Thoracic aorta (tissue), 2 donors: ENCODE results near the gene NAXE. TPM values are rescaled to one million over a fixed set of nuclear protein-coding genes. Genes with fewer than 3 reads are reported as not detected.

Experiments
- ATAC-seq: fragments of 150-250 bp; one replicate; pipeline ENCODE4 v1.8.0; 2017; ENCODE audit warnings: low read depth; ENCODE audit not compliant: insufficient number of reproducible peaks, low FRiP score
- DNase-seq: peaks from one replicate; pipeline ENCODE4 v3.0.0-alpha.2; 2020; ENCODE audit warnings: low spot score
- H3K27ac ChIP-seq, 2 donors: fragments of 200-600 bp; sonication (generic); 1 replicate in 1 of 2; 2 replicates in 1 of 2; pipeline ENCODE4 v1.5.1; 2016; ENCODE audit warnings: mild to moderate bottlenecking in 2 of 2, moderate library complexity in 2 of 2
- H3K27me3 ChIP-seq: fragments of 200-600 bp; sonication (generic); replicated peaks from 2 replicates; pipeline ENCODE4 v1.6.0; 2016; ENCODE audit warnings: mild to moderate bottlenecking; ENCODE audit not compliant: insufficient read depth
- H3K36me3 ChIP-seq: fragments of 200-600 bp; sonication (generic); one replicate; pipeline ENCODE4 v1.5.1; 2016
- H3K4me1 ChIP-seq, 2 donors: fragments of 200-600 bp; sonication (generic); 1 replicate in 1 of 2; 2 replicates in 1 of 2; pipeline versions ENCODE4 v1.5.1 to v1.6.0; 2016; ENCODE audit warnings: low read depth in 2 of 2, mild to moderate bottlenecking in 1 of 2; ENCODE audit not compliant: control insufficient read depth in 1 of 2
- H3K4me3 ChIP-seq: fragments of 200-600 bp; sonication (generic); 2 replicates; pipeline ENCODE4 v1.5.1; 2016; ENCODE audit warnings: mild to moderate bottlenecking
- H3K9me3 ChIP-seq: fragments of 200-600 bp; sonication (generic); 2 replicates; pipeline ENCODE4 v1.5.1; 2016
- CTCF ChIP-seq: fragments of 200-600 bp; sonication (generic); IDR thresholded peaks from one replicate; pipeline ENCODE4 v1.5.1; 2019; ENCODE audit warnings: antibody characterized with exemption
- total RNA-seq, 2 donors: library from RNA; depleted of rRNA; stranded (reverse); fragments of >200 nt; gene quantifications; one replicate each; pipeline versions ENCODE4 v1.1.0 to v1.2.3, GENCODE V29; 2016

Gene NAXE
- total RNA-seq, 2 donors from 2014 or later: 38.3 to 66.5 TPM

- DNase-seq: no peak
- no peak for ATAC-seq
- Histone ChIP-seq H3K27me3 (no peaks in the 10 kb centered on the region), H3K36me3 (no peaks in the 10 kb centered on the region), H3K9me3 (no peaks in the 10 kb centered on the region), H3K4me3 (no peak overlapping the region), H3K4me1 (peaks cover 0 to 3% of the 10 kb centered on the region in 2 donors), H3K27ac (no peak overlapping the region)
- no peak for TF ChIP-seq CTCF
Measured at GRCh38 chr1:156577550-156577949, 14.0 kb upstream of the NAXE start.

- Histone ChIP-seq H3K36me3 (no peaks in the 10 kb centered on the region), H3K27ac (no peak overlapping the region), H3K27me3 (no peaks in the 10 kb centered on the region), H3K4me3 (no peak overlapping the region), H3K9me3 (no peaks in the 10 kb centered on the region), H3K4me1 (no peaks in the 10 kb centered on the region)
- TF ChIP-seq CTCF: no peak
- no peak for ATAC-seq
- no peak for DNase-seq
Measured at GRCh38 chr1:156578055-156578454, 13.5 kb upstream of the NAXE start.

GRCh38 chr1:156579472-156579871, 12.1 kb upstream of the NAXE start, which contains the start of gene TTC24:
Gene TTC24 (plus strand): TSS chr1:156579723. CDS start chr1:156581365, 1,642 bp downstream.
- ATAC-seq: no peak
- no peaks in the 10 kb centered on the region for H3K4me1 ChIP-seq
- H3K27ac ChIP-seq: no peak within 1 kb of the TSS
- H3K36me3 ChIP-seq: no peaks in the 10 kb centered on the region
- no peak within 1 kb of the TSS for H3K4me3 ChIP-seq
- no peaks in the 10 kb centered on the region for H3K9me3 ChIP-seq
- TF ChIP-seq CTCF: no peak
- no peak for DNase-seq
- no peaks in the 10 kb centered on the region for H3K27me3 ChIP-seq

DNA sequence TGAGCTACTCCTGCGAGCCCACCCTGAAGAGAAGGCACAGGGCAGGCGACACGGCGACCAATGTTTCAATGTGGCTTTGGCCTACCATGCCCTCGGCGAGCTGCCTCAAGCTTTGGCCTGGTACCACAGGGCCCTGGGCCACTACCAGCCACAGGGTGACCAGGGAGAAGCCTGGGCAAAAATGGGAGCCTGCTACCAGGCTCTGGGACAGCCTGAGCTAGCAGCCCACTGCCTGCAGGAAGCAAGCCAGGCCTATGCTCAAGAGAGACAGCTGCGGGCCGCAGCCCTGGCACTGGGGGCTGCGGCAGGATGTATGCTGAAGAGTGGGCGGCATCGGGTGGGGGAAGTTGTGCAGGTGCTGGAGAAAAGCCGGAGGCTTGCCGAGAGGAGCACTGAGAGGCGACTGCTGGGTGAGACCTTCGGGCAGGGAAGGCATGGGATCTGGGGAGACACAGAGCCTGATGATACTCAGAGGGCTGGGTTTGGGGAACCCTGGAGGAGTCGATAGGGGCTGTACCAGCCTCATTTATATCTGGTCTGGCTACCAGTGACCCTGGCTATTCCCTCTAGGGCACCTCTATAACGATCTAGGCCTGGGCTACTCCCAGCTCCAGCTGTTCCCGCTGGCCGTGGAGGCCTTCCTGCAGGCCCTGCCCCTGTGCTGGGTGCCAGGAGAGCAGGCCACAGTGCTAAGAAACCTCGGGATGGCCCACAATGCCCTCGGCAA, 9.8 kb upstream of the NAXE start:
- Histone ChIP-seq H3K36me3 (no peaks in the 10 kb centered on the region), H3K27me3 (no peaks in the 10 kb centered on the region), H3K9me3 (no peaks in the 10 kb centered on the region), H3K4me3 (no peak overlapping the region), H3K27ac (no peak overlapping the region), H3K4me1 (no peaks in the 10 kb centered on the region)
- DNase-seq (no peak), ATAC-seq (no peak)
- TF ChIP-seq CTCF: no peak

- Histone ChIP-seq H3K4me1 (no peaks in the 10 kb centered on the region), H3K27ac (no peak overlapping the region), H3K9me3 (no peaks in the 10 kb centered on the region), H3K36me3 (no peaks in the 10 kb centered on the region), H3K4me3 (no peak overlapping the region), H3K27me3 (no peaks in the 10 kb centered on the region)
- DNase-seq (no peak), ATAC-seq (no peak)
- no peak for TF ChIP-seq CTCF
Measured at GRCh38 chr1:156582388-156583017, 9.1 kb upstream of the NAXE start.
